Mucosa of descending colon (tissue), 3 donors: Measurements from ENCODE around the gene GPR31. TPM values are rescaled to one million over a fixed set of nuclear protein-coding genes. Genes with fewer than 3 reads are reported as not detected.

Experiments
- ATAC-seq: fragments of 200-7000 bp; cut with Tn5 transposase; one replicate; pipeline ENCODE4 v1.9.1; 2020; ENCODE audit warnings: mild to moderate bottlenecking, moderate library complexity
- DNase-seq, 3 donors: peaks; one replicate each; pipeline ENCODE4 v3.0.0-alpha.2; 2020
- H3K36me3 ChIP-seq: fragments of 200-600 bp; one replicate; pipeline ENCODE4 v1.8.0; 2021; ENCODE audit warnings: low read depth, mild to moderate bottlenecking
- H3K4me1 ChIP-seq: fragments of 200-600 bp; one replicate; pipeline ENCODE4 v1.8.0; 2021; ENCODE audit warnings: low read depth, mild to moderate bottlenecking
- H3K4me3 ChIP-seq: fragments of 200-600 bp; one replicate; pipeline ENCODE4 v1.8.0; 2021; ENCODE audit warnings: mild to moderate bottlenecking
- H3K9me3 ChIP-seq: fragments of 200-600 bp; one replicate; pipeline ENCODE4 v1.8.0; 2021; ENCODE audit warnings: mild to moderate bottlenecking
- intact Hi-C, 2 donors: fragments of 100-400 bp; cut with DNase I in 1 of 2; cut with micrococcal nuclease in 1 of 2; formaldehyde crosslinking; loops; one replicate each; pipeline versions ENCODE4 v1.11.0 to v1.11.1; 2022; cut with DNase I, micrococcal nuclease
- total RNA-seq, 3 donors: library from RNA; stranded (reverse); fragmentation: NEBNext Ultra II Directional in 2 of 3; extraction: Animal tissue kit (Norgen Biotek cat#: 25700) in 2 of 3; gene quantifications; one replicate each; pipeline versions ENCODE4 v1.2.1 to v1.2.4, GENCODE V29; 2021 to 2023
- TF ChIP-seq, protein P1 (sequence below): fragments of 200-600 bp; IDR thresholded peaks from one replicate; pipeline ENCODE4 v1.8.0; 2022; ENCODE audit warnings: antibody characterized with exemption, mild to moderate bottlenecking
- donor health status: DM: no; HTN: no; CAD: no; lungs with moderate emphysema.
- donor health status: DM: no; HTN: no; CAD: no.
- donor health status: DM: no; HTN: yes; CAD: no.

Gene GPR31
- total RNA-seq, 3 donors from 2014 or later = not detected

DNA sequence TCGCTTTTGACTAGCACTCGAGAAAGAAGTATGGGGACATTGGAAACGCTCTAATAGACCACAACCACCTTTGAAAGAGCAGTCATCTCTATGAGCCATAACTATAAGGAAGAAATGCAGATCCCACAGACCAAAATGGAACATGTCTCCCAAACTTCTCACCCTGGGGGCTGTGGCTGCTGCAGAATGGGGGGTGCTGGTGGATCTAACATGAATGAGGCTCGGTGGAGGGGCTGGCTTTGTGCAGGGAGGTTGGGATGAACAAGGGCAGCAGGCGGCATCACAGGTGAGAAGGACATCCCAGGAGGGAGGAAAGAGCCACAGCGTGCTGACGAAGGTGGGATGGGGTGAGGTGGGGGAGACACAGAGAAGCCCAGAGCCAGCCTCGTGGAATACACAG is 45.4 kb downstream of the GPR31 start:
- H3K4me3 ChIP-seq = no peak overlapping the region
- TF ChIP-seq, protein P1, sequence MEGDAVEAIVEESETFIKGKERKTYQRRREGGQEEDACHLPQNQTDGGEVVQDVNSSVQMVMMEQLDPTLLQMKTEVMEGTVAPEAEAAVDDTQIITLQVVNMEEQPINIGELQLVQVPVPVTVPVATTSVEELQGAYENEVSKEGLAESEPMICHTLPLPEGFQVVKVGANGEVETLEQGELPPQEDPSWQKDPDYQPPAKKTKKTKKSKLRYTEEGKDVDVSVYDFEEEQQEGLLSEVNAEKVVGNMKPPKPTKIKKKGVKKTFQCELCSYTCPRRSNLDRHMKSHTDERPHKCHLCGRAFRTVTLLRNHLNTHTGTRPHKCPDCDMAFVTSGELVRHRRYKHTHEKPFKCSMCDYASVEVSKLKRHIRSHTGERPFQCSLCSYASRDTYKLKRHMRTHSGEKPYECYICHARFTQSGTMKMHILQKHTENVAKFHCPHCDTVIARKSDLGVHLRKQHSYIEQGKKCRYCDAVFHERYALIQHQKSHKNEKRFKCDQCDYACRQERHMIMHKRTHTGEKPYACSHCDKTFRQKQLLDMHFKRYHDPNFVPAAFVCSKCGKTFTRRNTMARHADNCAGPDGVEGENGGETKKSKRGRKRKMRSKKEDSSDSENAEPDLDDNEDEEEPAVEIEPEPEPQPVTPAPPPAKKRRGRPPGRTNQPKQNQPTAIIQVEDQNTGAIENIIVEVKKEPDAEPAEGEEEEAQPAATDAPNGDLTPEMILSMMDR = no peak
- ATAC-seq (no peak), DNase-seq (no peak)
- H3K9me3 ChIP-seq = no peaks in the 10 kb centered on the region
- intact Hi-C loops = no loop called here
- H3K4me1 ChIP-seq = no peaks in the 10 kb centered on the region
- H3K36me3 ChIP-seq = no peaks in the 10 kb centered on the region

DNA sequence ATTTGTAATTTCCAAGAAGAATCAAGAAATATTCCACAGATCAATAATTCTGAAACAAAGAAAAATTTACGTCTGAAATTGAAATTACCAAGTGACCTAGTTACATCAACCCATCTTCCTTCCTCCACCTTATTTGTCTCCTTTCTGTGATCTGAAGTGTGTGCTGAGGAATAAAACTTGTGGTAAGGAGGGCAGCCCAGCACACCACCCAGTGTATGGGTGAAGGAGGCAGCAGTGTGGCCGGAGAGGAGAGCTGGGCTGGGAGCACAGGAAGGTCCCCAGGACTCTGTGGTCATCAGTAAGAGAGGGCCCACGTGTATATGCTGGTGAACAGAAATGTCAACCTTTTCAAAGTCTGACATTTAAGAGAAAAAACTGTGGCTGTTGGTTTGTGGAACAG is 46.2 kb downstream of the GPR31 start:
- intact Hi-C loops = no loop called here
- TF ChIP-seq, protein P1 = no peak
- DNase-seq (no peak), ATAC-seq (no peak)
- Histone ChIP-seq H3K4me3 (no peak overlapping the region), H3K36me3 (no peaks in the 10 kb centered on the region), H3K9me3 (no peaks in the 10 kb centered on the region), H3K4me1 (no peaks in the 10 kb centered on the region)

DNA sequence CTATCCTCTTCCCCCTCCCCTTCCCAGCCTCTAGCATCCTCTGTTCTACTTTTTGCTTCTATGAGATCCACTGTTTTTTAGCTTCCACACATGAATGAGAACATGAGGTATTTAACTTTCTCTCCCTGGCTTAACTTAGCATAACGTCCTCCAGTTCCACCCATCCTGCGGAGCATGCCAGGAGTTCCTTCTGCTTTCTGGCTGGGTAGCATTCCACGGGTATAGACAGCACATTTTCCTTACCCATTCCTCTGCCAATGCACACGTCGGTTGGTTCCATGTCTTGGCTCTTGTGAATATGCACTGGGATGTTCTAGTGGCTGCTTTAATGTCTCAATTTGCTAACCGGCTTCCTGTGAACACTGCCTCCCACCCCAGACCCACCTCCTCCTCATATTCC is 48.1 kb downstream of the GPR31 start:
- DNase-seq = no peak

DNA sequence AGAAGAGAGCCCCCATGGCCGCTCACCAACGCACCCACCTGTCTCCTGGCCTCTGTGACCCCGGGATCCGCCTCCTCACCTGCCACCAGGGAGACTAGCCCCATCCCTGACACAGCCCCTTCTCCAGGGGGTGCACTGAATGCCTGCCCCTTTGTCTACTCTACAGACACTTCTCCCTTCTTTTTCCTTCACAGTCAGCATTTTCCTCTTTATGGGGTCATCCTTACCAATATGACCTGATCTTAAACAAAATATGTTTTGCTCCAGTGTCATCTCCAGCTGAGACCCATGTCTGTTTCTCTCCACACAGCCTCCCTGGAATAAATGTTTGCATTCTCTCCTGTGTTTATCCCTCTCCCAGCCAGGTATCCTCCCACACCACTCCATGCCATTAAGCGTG is 49.5 kb downstream of the GPR31 start:
- ATAC-seq = no peak
- H3K4me3 ChIP-seq = no peak overlapping the region
- H3K9me3 ChIP-seq = no peaks in the 10 kb centered on the region
- H3K4me1 ChIP-seq = no peaks in the 10 kb centered on the region
- no peaks in the 10 kb centered on the region for H3K36me3 ChIP-seq
- TF ChIP-seq, protein P1 = no peak
- no peak for DNase-seq
- intact Hi-C loops = no loop called here

More for the DNA sequence above, 48.1 kb downstream of the GPR31 start:
- Histone ChIP-seq H3K4me1 (no peaks in the 10 kb centered on the region), H3K36me3 (no peaks in the 10 kb centered on the region), H3K4me3 (no peak overlapping the region), H3K9me3 (no peaks in the 10 kb centered on the region)
- intact Hi-C loops = no loop called here
- ATAC-seq = no peak
- TF ChIP-seq, protein P1 = no peak

DNA sequence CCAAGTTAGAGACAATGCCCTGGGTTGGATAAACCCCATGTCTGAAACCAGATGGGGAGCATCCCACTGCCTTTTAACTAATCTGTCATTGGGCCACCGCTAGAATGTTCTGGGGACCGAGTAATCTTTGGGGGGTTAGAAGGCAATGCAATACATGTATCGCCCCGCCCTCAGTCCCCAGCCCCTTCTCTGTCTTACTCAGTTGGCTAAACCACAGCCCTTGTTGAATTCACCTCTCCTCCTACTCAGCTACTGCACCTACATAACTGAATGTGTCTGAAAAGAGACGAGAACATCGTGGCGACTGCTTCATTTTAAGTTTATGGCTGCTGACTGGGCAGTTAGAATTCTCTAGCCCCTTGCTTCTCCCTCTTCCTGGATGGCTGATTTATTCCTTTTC is 50.0 kb downstream of the GPR31 start:
- intact Hi-C loops = no loop called here
- TF ChIP-seq, protein P1 = no peak
- H3K4me3 ChIP-seq = no peak overlapping the region
- no peaks in the 10 kb centered on the region for H3K36me3 ChIP-seq
- H3K9me3 ChIP-seq = no peaks in the 10 kb centered on the region
- DNase-seq (no peak), ATAC-seq (no peak)
- H3K4me1 ChIP-seq = no peaks in the 10 kb centered on the region

DNA sequence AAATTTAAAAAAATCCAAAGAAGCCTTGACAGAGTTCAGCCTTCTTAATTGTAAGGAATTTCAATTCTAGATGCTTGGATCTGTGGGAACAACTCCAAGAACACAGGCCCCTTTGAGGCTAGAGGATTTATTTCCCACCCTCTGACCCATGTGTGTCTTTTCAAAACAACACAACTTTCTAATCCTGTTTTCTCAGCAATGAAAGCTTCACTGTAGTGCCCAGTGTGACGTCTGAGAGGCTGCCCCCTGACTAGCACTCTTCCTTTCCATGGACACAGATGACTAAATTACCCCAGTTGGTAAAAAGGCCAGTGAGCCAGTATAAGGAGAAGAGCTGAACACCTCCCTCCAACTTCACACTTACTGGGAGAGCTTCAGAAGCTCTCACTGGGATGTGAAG is 51.4 kb downstream of the GPR31 start:
- Histone ChIP-seq H3K36me3 (no peaks in the 10 kb centered on the region), H3K4me3 (no peak overlapping the region), H3K9me3 (no peaks in the 10 kb centered on the region), H3K4me1 (no peaks in the 10 kb centered on the region)
- intact Hi-C loops = no loop called here
- TF ChIP-seq, protein P1 = no peak
- no peak for ATAC-seq
- no peak for DNase-seq
